Measurements from ENCODE around the gene PLCB1. TPM values are rescaled to one million over a fixed set of nuclear protein-coding genes. Genes with fewer than 3 reads are reported as not detected.

The PLCB1 gene
- total and polyA plus RNA-seq, 2 donors (not counting 3 experiments of a cell fraction or from before 2014, with no cell fraction given), result 10.2 to 53.4 TPM

DNA sequence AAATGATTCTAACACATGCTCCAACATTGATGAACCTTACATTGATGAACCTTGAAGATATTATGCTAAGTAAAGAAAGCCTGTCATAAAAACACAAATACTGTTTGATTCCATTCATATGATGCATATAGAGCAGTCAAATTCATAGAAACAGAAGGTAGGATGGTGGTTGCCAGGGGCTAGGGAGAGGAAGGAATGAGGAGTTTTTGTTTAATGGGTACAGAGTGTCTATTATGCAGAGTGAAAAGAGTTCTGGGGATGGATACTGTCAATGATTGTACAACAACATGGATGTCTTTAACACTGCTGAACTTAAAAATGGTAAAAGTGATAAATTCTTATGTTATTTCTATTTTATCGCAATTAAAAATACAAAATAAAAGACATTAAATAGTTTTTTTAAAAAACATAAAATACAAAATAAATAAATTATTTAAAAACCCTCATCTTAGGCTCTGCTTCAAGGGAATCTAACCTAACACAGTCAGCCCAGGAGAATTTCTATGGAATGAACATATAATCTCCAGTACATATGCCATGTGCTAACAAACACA lies 451.0 kb downstream of the PLCB1 start:
- Histone ChIP-seq H4K20me1 (replicated peaks; ENCODE audit: control insufficient read depth, extremely low read depth, insufficient read depth, low read length) (no peaks in the 10 kb centered on the region), H3K4me3 (replicated peaks in 1 of 3; ENCODE audit: insufficient read depth in 1 of 3, low read depth in 1 of 3, low read length in 3 of 3) (no peak overlapping the region), H3K9ac (replicated peaks; ENCODE audit: extremely low read depth, insufficient read depth, low read length) (no peak overlapping the region), H3K27ac (ENCODE audit: insufficient read depth, low read depth, low read length) (no peak overlapping the region), H3K4me2 (ENCODE audit: insufficient read depth, low read length) (no peak overlapping the region), H3K9me3 (replicated peaks; ENCODE audit: control insufficient read depth, insufficient read depth, low read length) (no peaks in the 10 kb centered on the region), H3K9me1 (replicated peaks; ENCODE audit: control insufficient read depth, extremely low read depth, insufficient read depth, low read length) (no peaks in the 10 kb centered on the region), H3K79me2 (ENCODE audit: control insufficient read depth, insufficient read depth, low read length) (no peaks in the 10 kb centered on the region), H3K36me3 (ENCODE audit: control insufficient read depth in 2 of 2, extremely low read depth in 1 of 2, insufficient read depth in 2 of 2, low read length in 2 of 2) (no peaks in the 10 kb centered on the region), H2AFZ (ENCODE audit: low read depth, low read length) (no peak overlapping the region), H3K27me3 (ENCODE audit: control insufficient read depth in 2 of 2, insufficient read depth in 2 of 2, low read length in 2 of 2) (no peaks in the 10 kb centered on the region), H3K4me1 (ENCODE audit: control insufficient read depth, extremely low read depth, insufficient read depth, low read length) (peaks cover 16% of the 10 kb centered on the region)
- CTCF ChIA-PET, result no interaction called here
- DNase-seq (ENCODE audit: low read depth, low spot score) (no peak), FAIRE-seq (no peak)
- TF ChIP-seq GATA2 (IDR thresholded peaks at IDR 0.05; ENCODE audit: insufficient read depth, insufficient read length, low read depth, low read length) (no peak), FOS (IDR thresholded peaks at IDR 0.05; ENCODE audit: borderline replicate concordance, insufficient read depth, low read length) (no peak), POLR2AphosphoS5 (IDR thresholded peaks at IDR 0.05; ENCODE audit: insufficient read depth, low read depth, low read length) (no peak), POLR2A (IDR thresholded peaks at IDR 0.05; ENCODE audit: low read depth, low read length) (no peak), JUN (IDR thresholded peaks at IDR 0.05; ENCODE audit: borderline replicate concordance, insufficient read depth, insufficient read length, low read depth) (no peak), MYC (IDR thresholded peaks at IDR 0.05; ENCODE audit: low read depth, low read length) (no peak), EZH2 (IDR thresholded peaks at IDR 0.05; ENCODE audit: borderline replicate concordance, low read depth, low read length, severe bottlenecking) (no peak)
- TF ChIP-seq, protein P1, sequence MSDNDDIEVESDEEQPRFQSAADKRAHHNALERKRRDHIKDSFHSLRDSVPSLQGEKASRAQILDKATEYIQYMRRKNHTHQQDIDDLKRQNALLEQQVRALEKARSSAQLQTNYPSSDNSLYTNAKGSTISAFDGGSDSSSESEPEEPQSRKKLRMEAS (IDR thresholded peaks at IDR 0.05; ENCODE audit: insufficient read depth, insufficient read length), result no peak
- TF ChIP-seq, protein P2, sequence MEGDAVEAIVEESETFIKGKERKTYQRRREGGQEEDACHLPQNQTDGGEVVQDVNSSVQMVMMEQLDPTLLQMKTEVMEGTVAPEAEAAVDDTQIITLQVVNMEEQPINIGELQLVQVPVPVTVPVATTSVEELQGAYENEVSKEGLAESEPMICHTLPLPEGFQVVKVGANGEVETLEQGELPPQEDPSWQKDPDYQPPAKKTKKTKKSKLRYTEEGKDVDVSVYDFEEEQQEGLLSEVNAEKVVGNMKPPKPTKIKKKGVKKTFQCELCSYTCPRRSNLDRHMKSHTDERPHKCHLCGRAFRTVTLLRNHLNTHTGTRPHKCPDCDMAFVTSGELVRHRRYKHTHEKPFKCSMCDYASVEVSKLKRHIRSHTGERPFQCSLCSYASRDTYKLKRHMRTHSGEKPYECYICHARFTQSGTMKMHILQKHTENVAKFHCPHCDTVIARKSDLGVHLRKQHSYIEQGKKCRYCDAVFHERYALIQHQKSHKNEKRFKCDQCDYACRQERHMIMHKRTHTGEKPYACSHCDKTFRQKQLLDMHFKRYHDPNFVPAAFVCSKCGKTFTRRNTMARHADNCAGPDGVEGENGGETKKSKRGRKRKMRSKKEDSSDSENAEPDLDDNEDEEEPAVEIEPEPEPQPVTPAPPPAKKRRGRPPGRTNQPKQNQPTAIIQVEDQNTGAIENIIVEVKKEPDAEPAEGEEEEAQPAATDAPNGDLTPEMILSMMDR (IDR thresholded peaks at IDR 0.05; ENCODE audit: extremely low read depth in 1 of 2, insufficient read depth in 1 of 2, low read depth in 1 of 2, low read length in 2 of 2), result no peak
- dilution Hi-C loops (cut with MboI; ENCODE audit: extremely low pct_ligation_motif_present, low sequenced_read_pairs) (no loop called here), intact Hi-C loops (cut with micrococcal nuclease) (no loop called here)
- BruUV-seq (replicated peaks), result no TSS peak
- POLR2A ChIA-PET, result no interaction called here
